Nephron (organoid): ENCODE data around the gene SLC6A6.

Experiments
- H3K27ac Mint-ChIP-seq, 3 experiments: 2 replicates each; pipeline ENCODE4 v1.8.0; 2020; ENCODE audit warnings: mixed read lengths in 3 of 3, mild to moderate bottlenecking in 2 of 3, moderate library complexity in 1 of 3
- H3K27me3 Mint-ChIP-seq: 2 replicates; pipeline ENCODE4 v1.8.0; 2021; ENCODE audit warnings: low read depth, mild to moderate bottlenecking, moderate library complexity, mixed read lengths
- H3K36me3 Mint-ChIP-seq: 2 replicates; pipeline ENCODE4 v1.8.0; 2020; ENCODE audit warnings: low read depth, mixed read lengths
- H3K4me1 Mint-ChIP-seq: 2 replicates; pipeline ENCODE4 v1.8.0; 2020; ENCODE audit warnings: mixed read lengths
- H3K4me3 Mint-ChIP-seq, 3 experiments: 2 replicates each; pipeline ENCODE4 v1.8.0; 2020; ENCODE audit warnings: mild to moderate bottlenecking in 3 of 3, mixed read lengths in 3 of 3, moderate library complexity in 2 of 3
- H3K9me3 Mint-ChIP-seq: 2 replicates; pipeline ENCODE4 v1.8.0; 2020; ENCODE audit warnings: mixed read lengths
- CTCF ChIP-seq, 3 experiments: fragments of 200-600 bp; sonication (generic); IDR thresholded peaks; one replicate each; pipeline ENCODE4 v1.5.0; 2021; ENCODE audit warnings: antibody characterized with exemption in 3 of 3; ENCODE audit not compliant: unreplicated experiment in 3 of 3

Gene SLC6A6

GRCh38 chr3:14509796-14510100 is 107.3 kb downstream of the SLC6A6 start:
- H3K4me1 Mint-ChIP-seq: no peaks in the 10 kb centered on the region
- H3K27me3 Mint-ChIP-seq: peaks cover 12% of the 10 kb centered on the region

GRCh38 chr3:14510838-14511622 is 108.6 kb downstream of the SLC6A6 start:
- peaks cover 7% of the 10 kb centered on the region for H3K27me3 Mint-ChIP-seq
- no peaks in the 10 kb centered on the region for H3K36me3 Mint-ChIP-seq
- H3K4me1 Mint-ChIP-seq: no peaks in the 10 kb centered on the region
- H3K27ac Mint-ChIP-seq: no peak overlapping the region
- TF ChIP-seq CTCF (IDR thresholded peaks at IDR 0.05; ENCODE audit: unreplicated experiment in 3 of 3): no peak
- no peak overlapping the region for H3K4me3 Mint-ChIP-seq
- H3K9me3 Mint-ChIP-seq: no peaks in the 10 kb centered on the region

More at GRCh38 chr3:14509796-14510100, 107.3 kb downstream of the SLC6A6 start:
- Mint-ChIP-seq H3K36me3 (no peaks in the 10 kb centered on the region), H3K27ac (no peak overlapping the region), H3K9me3 (no peaks in the 10 kb centered on the region), H3K4me3 (no peak overlapping the region)
- no peak for TF ChIP-seq CTCF (IDR thresholded peaks at IDR 0.05; ENCODE audit: unreplicated experiment in 3 of 3)

- TF ChIP-seq CTCF (IDR thresholded peaks at IDR 0.05; ENCODE audit: unreplicated experiment in 3 of 3): no peak
- Mint-ChIP-seq H3K27me3 (peaks cover 7% of the 10 kb centered on the region), H3K9me3 (no peaks in the 10 kb centered on the region), H3K4me3 (no peak overlapping the region), H3K4me1 (no peaks in the 10 kb centered on the region), H3K36me3 (no peaks in the 10 kb centered on the region), H3K27ac (no peak overlapping the region)
Observed at GRCh38 chr3:14511623-14512280, 109.3 kb downstream of the SLC6A6 start.

GRCh38 chr3:14512281-14512941 is 110.0 kb downstream of the SLC6A6 start:
- Mint-ChIP-seq H3K36me3 (no peaks in the 10 kb centered on the region), H3K9me3 (no peaks in the 10 kb centered on the region), H3K27ac (no peak overlapping the region), H3K27me3 (peaks cover 7% of the 10 kb centered on the region), H3K4me3 (no peak overlapping the region), H3K4me1 (no peaks in the 10 kb centered on the region)
- TF ChIP-seq CTCF (IDR thresholded peaks at IDR 0.05; ENCODE audit: unreplicated experiment in 3 of 3): no peak

GRCh38 chr3:14512942-14513327 is 110.5 kb downstream of the SLC6A6 start:
- no peaks in the 10 kb centered on the region for H3K9me3 Mint-ChIP-seq
- H3K27me3 Mint-ChIP-seq: peaks cover 7% of the 10 kb centered on the region
- no peak for TF ChIP-seq CTCF (IDR thresholded peaks at IDR 0.05; ENCODE audit: unreplicated experiment in 3 of 3)
- H3K4me1 Mint-ChIP-seq: no peaks in the 10 kb centered on the region
- no peak overlapping the region for H3K27ac Mint-ChIP-seq
- H3K36me3 Mint-ChIP-seq: no peaks in the 10 kb centered on the region
- H3K4me3 Mint-ChIP-seq: no peak overlapping the region
